SK-N-SH treated with all-trans-retinoic acid at 6 μM for 48 hours (cell line): ENCODE data around the gene ESPL1.

ENCODE experiments used
- BACH2 ChIP-seq: fragments of 250-450 bp; sonication (Bioruptor Pico); IDR thresholded peaks from 2 replicates; pipeline ENCODE4 v1.9.0; 2021; ENCODE audit warnings: mild to moderate bottlenecking, borderline replicate concordance
- PATZ1 ChIP-seq: fragments of 250-450 bp; sonication (Bioruptor Pico); IDR thresholded peaks from 2 replicates; pipeline ENCODE4 v1.8.0; 2020; ENCODE audit warnings: mild to moderate bottlenecking, moderate library complexity, borderline replicate concordance
- POU6F1 ChIP-seq: fragments of 250-450 bp; sonication (Bioruptor Pico); IDR thresholded peaks from 2 replicates; pipeline ENCODE4 v1.8.0; 2021; ENCODE audit warnings: low read depth, mild to moderate bottlenecking, moderate library complexity, borderline replicate concordance
- RARB ChIP-seq: fragments of 250-450 bp; sonication (Bioruptor Pico); IDR thresholded peaks from 2 replicates; pipeline ENCODE4 v1.8.0; 2021; ENCODE audit warnings: mild to moderate bottlenecking, moderate library complexity
- TSHZ2 ChIP-seq: fragments of 250-450 bp; sonication (Bioruptor Pico); IDR thresholded peaks from 2 replicates; pipeline ENCODE4 v1.5.0; 2020; ENCODE audit warnings: mild to moderate bottlenecking, moderate library complexity
- ZFP30 ChIP-seq: fragments of 450-650 bp; formaldehyde crosslinking; IDR thresholded peaks from 2 replicates; pipeline ENCODE4 v1.5.0; 2022; ENCODE audit warnings: mild to moderate bottlenecking, moderate library complexity
- ZNF70 ChIP-seq: fragments of 450-650 bp; formaldehyde crosslinking; IDR thresholded peaks from 2 replicates; pipeline ENCODE4 v1.5.0; 2020; ENCODE audit warnings: mild to moderate bottlenecking, moderate library complexity

GRCh38 chr12:53313996-53314395 is 45.9 kb downstream of the ESPL1 start:
- TF ChIP-seq RARB (CRISPR knock-in tag) (no peak), POU6F1 (CRISPR knock-in tag) (no peak), BACH2 (CRISPR knock-in tag) (no peak), ZFP30 (CRISPR knock-in tag) (no peak), PATZ1 (no peak), ZNF70 (CRISPR knock-in tag) (no peak), TSHZ2 (CRISPR knock-in tag) (no peak)
